IPS-18c (cell line): ENCODE data around the gene TTC12.
"Not testable (repeated sequence)": the region's sequence is repeated elsewhere in the genome, so short reads cannot be mapped to it uniquely, and the experiment has no call there.

ENCODE experiments used
- H3K4me3 ChIP-seq: 2 replicates; pipeline ENCODE4 v1.7.0; 2013; ENCODE audit warnings: low read depth, mild to moderate bottlenecking, low read length, moderate library complexity; ENCODE audit not compliant: insufficient read depth
- H3K9me3 ChIP-seq: one replicate; pipeline ENCODE4 v1.6.1; 2013; ENCODE audit warnings: mild to moderate bottlenecking, low read length, moderate library complexity; ENCODE audit not compliant: control insufficient read depth, insufficient read depth

The TTC12 gene

GRCh38 chr11:113279591-113279990 is 34.8 kb upstream of the TTC12 start:
- no peaks in the 10 kb centered on the region for H3K9me3 ChIP-seq
- H3K4me3 ChIP-seq: no peak overlapping the region

- H3K9me3 ChIP-seq: no peaks in the 10 kb centered on the region
These were observed 33.2 kb upstream of the TTC12 start for GRCh38 chr11:113281052-113281725.

GRCh38 chr11:113282898-113283437 is 31.4 kb upstream of the TTC12 start:
- Histone ChIP-seq H3K9me3 (no peaks in the 10 kb centered on the region), H3K4me3 (no peak overlapping the region)

More at GRCh38 chr11:113281052-113281725, 33.2 kb upstream of the TTC12 start:
- no peak overlapping the region for H3K4me3 ChIP-seq

- no peak overlapping the region for H3K4me3 ChIP-seq
- H3K9me3 ChIP-seq: no peaks in the 10 kb centered on the region
These were observed 30.5 kb upstream of the TTC12 start for GRCh38 chr11:113283881-113284280.

- Histone ChIP-seq H3K9me3 (no peaks in the 10 kb centered on the region), H3K4me3 (no peak overlapping the region)
These were observed 28.4 kb upstream of the TTC12 start for GRCh38 chr11:113286009-113286408.

GRCh38 chr11:113286509-113287497 is 27.6 kb upstream of the TTC12 start:
- Histone ChIP-seq H3K9me3 (no peaks in the 10 kb centered on the region), H3K4me3 (no peak overlapping the region)

- no peak overlapping the region for H3K4me3 ChIP-seq
- no peaks in the 10 kb centered on the region for H3K9me3 ChIP-seq
These were observed 26.6 kb upstream of the TTC12 start for GRCh38 chr11:113287801-113288200.

GRCh38 chr11:113288286-113288863 is 26.0 kb upstream of the TTC12 start:
- no peaks in the 10 kb centered on the region for H3K9me3 ChIP-seq
- no peak overlapping the region for H3K4me3 ChIP-seq

GRCh38 chr11:113289431-113290187 is 24.8 kb upstream of the TTC12 start:
- no peak overlapping the region for H3K4me3 ChIP-seq

GRCh38 chr11:113293936-113294335 is 20.4 kb upstream of the TTC12 start:
- Histone ChIP-seq H3K9me3 (no peaks in the 10 kb centered on the region), H3K4me3 (no peak overlapping the region)

More at GRCh38 chr11:113289431-113290187, 24.8 kb upstream of the TTC12 start:
- no peaks in the 10 kb centered on the region for H3K9me3 ChIP-seq

- Histone ChIP-seq H3K9me3 (no peaks in the 10 kb centered on the region), H3K4me3 (no peak overlapping the region)
These were observed 18.4 kb upstream of the TTC12 start for GRCh38 chr11:113295993-113296392.

GRCh38 chr11:113296447-113297205 is 17.8 kb upstream of the TTC12 start:
- H3K4me3 ChIP-seq: no peak overlapping the region; the same call in 1 of the 2 replicates

GRCh38 chr11:113298496-113298895 is 15.9 kb upstream of the TTC12 start:
- not testable (repeated sequence) for H3K4me3 ChIP-seq, H3K9me3 ChIP-seq

More at GRCh38 chr11:113296447-113297205, 17.8 kb upstream of the TTC12 start:
- no peaks in the 10 kb centered on the region for H3K9me3 ChIP-seq

GRCh38 chr11:113304916-113305315 is 9.5 kb upstream of the TTC12 start:
- Histone ChIP-seq H3K9me3 (no peaks in the 10 kb centered on the region), H3K4me3 (no peak overlapping the region)

GRCh38 chr11:113305440-113306336 is 8.7 kb upstream of the TTC12 start:
- no peaks in the 10 kb centered on the region for H3K9me3 ChIP-seq
- no peak overlapping the region for H3K4me3 ChIP-seq
